Putamen (tissue), 1 donor: ENCODE data around the gene SYT9.
"Not testable (repeated sequence)": the region's sequence is repeated elsewhere in the genome, so short reads cannot be mapped to it uniquely, and the experiment has no call there.

Experiments used
- DNase-seq: peaks from one replicate; pipeline ENCODE4 v3.0.0-alpha.2; 2016; ENCODE audit warnings: low spot score

Gene SYT9

DNA sequence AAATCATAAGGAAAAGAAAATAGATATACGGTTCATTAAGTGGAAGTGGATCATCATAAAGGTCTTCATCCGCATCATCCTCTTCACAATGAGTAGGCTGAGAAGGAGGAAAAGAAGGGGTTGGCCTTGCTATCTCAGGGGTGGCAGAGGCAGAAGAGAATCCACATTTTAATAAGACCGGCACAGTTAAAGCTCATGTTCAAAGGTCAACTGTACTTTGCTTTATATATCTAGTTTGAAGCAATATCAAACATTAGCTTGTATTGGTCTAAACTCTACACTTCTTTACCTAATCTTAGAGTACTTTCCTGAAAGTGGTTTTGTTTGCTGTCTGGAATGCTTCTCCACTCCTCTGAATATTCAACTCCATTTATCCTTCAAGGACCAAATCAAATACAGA, 256.4 kb downstream of the SYT9 start:
- no peak for DNase-seq

DNA sequence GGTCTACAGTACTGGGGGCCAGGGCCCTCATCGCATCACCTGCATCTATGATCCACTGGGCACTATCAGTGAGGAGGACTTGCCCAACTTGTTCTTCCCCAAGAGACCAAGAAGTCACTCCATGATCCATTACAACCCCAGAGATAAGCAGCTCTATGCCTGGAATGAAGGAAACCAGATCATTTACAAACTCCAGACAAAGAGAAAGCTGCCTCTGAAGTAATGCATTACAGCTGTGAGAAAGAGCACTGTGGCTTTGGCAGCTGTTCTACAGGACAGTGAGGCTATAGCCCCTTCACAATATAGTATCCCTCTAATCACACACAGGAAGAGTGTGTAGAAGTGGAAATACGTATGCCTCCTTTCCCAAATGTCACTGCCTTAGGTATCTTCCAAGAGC, 258.3 kb downstream of the SYT9 start:
- DNase-seq = no peak

DNA sequence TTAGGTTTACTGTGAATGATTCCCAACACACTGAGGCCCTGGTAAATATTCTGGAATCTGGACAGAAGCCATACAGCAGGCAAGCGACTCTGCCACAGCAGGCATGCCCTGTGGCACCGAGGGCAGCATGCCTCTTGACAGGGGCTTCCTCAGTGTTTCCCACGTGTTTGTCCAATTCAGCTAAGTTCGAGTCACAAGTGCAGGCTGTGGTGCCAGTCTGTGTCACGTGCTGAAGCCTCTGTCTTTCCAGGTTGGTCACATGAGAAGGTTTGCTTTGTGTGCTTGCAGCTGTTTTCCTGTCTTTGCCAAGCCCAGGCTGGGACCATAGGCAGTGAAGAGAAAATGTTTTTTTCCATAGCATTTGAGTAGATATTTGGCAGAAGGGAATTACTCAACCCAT, 259.7 kb downstream of the SYT9 start:
- DNase-seq = peak; percentile 80

DNA sequence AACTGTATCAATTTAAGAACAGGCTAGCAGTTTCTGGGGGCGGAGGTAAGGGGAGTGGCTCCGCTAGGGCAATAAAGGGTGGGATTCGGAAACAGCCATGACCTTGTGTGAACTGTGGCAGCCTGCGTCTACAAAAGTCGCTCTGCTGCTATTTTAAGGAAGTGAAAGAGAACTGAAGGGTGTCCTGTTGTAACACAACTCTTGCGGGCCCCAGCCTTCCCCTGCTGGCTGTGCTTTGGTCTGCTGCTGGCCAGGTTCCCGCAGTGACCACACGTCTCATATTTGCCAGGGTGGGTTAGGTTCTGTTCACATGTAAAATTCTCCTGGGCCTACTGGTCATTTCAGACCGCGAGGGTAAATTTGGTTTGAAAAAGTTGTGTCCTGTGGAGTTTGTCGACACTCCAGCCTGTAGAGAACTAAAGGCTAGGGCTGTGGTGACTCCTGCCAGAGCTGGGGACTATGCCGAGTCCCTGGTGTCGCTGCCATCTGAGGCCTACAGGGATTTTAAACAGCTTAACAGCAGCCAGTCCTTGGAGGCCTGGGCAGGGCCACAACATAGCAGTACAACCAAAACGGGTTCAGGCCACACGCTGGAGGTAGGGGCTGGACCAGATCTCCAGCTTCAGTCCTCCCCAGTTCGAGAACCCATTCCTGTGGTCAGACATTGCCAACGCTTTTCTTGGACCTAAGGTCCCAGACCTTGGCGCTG, 261.0 kb downstream of the SYT9 start:
- peak; percentile 66 for DNase-seq

DNA sequence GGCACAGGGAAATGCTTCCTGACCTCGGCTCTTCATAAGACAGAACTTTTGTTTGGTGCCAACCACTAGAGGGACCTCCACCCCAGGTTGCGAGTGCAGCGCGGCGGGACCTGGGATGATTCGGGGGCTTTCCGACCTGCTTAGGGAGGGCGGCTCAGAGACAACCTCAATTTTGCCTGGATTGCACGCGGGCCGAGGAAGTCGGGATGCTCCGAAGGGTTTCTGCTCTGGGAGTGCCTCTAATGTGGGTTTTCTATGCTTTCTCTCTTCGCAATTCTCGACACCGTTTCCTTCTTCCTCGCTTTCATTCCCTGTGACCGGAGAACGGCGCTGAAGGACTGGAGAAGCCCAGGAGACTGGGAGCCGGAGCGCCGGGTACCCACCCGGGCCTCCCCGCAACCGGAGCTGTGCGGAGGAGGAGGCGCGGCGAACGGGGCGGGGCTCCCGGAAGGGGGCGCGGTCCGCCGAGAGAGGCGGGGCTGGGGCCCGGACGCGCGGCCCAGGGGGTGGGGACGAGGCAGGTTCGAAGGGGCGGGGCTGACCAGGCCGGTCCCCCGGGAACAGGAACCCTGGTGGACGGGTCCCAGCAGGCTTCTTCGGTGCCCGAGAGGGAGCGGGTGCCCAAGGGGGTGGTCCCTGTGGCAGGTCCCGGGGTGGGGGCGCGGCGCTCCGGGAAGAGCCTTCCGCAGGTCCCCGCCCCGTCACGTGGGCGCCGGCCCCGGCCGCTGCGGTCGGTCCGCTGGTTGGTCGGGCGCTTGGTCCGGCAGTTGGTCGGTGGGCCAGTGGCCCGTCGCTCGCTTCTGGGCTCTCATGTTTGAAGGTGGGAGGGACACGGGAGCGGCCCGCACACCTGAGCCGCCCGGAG, 261.8 kb downstream of the SYT9 start, which contains the start of gene PPFIBP2:
PPFIBP2 (plus strand) TSS at position 766 of the 865 bp plus-strand sequence. CDS start 35,477 bp downstream, outside the sequence.
- peak; percentile 88 for DNase-seq

DNA sequence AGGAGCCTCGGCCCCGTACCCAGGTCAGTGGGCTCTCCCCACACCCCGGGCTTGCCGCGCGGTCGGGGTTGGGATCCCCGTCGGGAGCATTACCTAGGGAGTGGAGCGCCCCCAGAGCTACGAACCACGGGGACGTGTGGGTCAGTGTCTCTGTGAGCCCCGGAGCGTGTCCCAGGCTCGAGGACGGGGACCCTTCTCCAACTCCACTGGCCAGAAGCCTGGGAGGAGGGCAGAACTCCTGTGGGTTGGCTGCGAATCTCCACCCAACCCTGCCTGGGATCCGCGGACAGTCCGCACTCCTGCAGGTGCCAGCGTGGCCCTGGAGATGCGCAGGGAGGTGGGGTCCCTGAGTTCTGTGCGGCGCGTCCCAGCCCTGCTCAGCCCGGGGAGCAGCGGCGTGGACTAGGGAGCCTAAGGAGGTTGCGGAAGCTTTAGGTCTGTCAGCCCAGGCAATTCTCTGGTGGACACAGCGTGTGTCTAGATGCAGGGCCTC, 262.4 kb downstream of the SYT9 start:
- peak; percentile 19 for DNase-seq

DNA sequence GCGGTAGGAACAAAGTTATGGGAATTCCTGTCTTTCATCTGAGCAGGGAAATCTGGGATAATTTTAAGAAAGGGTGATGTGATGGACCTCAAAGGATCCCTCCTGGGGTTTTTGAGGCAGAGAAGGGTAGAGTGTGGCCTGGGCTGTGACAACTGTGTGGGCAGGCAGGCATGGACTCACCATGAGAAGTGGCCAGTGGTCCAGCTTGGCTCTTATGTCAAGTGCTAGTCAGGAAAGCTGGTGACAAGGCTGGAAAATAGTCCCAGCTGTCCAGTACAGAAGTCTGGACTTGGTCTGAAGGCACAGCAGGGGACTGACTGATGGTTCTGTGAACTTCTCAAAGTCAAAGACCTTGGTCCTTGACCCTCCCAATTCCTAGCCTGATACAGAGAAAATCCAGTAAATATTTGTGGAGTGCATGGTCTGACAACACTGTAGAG, 263.8 kb downstream of the SYT9 start:
- no peak for DNase-seq

DNA sequence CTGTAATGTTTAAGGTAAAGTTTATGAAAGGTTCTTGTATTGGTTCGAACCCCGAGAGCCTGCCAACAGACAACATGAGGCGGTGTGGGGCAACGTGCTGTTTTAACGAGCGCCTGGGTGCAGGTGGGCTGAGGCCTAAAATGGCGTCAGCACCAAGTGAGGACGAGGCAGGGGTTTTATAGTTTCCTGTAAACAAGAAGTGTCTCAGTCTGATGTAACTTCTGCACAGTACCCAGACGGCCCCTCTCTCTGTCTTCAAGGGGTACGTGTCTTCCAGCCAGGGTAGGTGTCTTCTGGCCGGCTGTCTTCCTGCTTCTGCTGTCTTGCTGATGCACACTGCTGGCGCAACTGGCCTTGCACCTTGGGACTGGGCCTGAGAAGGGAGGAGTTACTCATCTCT, 264.8 kb downstream of the SYT9 start:
- no peak for DNase-seq

DNA sequence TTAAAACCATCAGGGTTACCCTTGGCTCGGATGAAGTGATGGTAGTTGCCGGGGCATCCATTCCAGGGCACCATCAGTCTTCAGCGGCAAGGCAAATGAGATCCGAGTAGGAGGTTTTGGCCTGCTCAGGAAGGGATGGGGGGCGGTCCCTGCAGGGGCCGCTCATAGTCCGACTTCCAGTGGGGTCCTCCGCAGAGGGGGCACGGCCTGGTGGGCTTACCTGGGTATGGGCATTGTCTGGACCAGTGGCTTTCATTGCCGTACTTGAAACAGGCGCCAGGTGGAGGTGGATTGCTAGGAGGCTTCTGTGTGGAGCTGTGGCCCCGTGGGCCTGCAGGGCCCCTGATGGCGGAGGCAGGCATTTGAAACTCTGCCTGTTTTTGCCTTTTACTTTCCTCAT, 266.0 kb downstream of the SYT9 start:
- not testable (repeated sequence) for DNase-seq
